G401.6 (cell line): ENCODE measurements around the gene ATP11C.
"Not testable (repeated sequence)": the region's sequence is repeated elsewhere in the genome, so short reads cannot be mapped to it uniquely, and the experiment has no call there.

Experiments used
- FAIRE-seq: peaks from 2 replicates; lab custom pipeline; 2012; peaks lifted over from hg19 to GRCh38; lab: Jason Lieb, UNC

The ATP11C gene

DNA sequence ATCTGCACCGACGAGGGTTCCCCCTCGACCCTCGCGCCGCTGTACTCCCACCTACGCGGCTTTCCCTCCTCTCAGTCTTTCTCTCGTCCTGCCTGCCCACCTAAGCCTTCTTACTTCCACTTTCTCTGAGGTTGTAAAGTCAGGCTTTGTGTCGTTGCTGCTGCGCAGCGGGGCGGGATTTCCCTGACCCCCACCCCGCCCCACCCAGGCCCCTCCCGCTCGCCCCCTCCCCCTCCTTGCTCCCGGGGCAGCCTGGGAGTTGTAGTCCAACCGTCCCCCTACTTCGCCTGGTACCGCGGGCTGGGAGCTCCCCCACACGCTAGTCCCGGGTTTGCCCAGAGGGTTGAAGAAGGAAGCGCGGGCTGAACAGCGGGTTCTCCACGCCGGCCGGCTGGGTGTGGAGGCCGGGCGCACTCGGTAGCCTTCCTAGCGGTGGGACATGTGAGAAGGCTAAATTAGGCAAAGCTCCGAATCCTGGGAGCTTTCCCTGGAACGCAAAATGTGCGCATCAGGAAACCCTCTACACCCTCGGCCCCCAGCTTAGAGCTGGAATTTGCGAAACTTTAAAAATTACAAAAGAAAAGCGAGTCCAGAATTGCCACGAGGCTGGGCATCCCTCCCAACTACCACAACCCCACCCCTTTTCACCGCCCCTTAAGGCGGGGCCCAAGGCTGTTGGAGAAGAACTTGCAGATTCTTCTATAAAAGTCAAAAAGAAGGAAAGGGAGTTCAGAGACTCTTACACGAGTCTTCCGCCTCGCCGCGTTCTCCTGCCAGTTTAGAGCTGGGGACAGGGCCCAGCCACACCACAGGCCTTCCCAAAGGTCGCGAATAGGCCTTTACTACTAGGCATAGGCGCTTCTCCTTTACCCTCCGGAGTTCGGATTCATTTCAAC lies at the start of gene ATP11C:
Gene ATP11C, minus strand, starts transcription at position 153 of the 896 bp plus-strand sequence. CDS start 1,011 bp downstream, outside the sequence.
- no peak for FAIRE-seq

DNA sequence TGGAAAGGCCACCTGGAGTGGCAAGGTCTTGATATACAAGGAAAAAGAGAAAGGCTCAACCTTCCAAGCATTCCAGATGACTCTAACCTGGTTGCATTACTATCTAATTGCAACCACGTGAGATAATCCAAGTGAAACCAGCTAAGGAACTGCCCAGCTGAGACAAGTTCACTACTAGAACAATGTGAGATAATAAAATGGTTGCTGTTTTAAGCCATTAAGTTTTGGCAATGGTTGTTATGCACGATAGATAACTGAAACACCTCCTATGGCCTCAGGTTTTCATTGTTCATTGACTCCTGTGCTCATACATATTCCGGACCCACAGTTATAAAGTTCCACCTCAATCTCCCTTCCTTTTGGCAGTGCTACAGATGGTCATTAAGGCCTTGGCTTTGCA lies 41.6 kb upstream of the ATP11C start:
- FAIRE-seq: no peak

DNA sequence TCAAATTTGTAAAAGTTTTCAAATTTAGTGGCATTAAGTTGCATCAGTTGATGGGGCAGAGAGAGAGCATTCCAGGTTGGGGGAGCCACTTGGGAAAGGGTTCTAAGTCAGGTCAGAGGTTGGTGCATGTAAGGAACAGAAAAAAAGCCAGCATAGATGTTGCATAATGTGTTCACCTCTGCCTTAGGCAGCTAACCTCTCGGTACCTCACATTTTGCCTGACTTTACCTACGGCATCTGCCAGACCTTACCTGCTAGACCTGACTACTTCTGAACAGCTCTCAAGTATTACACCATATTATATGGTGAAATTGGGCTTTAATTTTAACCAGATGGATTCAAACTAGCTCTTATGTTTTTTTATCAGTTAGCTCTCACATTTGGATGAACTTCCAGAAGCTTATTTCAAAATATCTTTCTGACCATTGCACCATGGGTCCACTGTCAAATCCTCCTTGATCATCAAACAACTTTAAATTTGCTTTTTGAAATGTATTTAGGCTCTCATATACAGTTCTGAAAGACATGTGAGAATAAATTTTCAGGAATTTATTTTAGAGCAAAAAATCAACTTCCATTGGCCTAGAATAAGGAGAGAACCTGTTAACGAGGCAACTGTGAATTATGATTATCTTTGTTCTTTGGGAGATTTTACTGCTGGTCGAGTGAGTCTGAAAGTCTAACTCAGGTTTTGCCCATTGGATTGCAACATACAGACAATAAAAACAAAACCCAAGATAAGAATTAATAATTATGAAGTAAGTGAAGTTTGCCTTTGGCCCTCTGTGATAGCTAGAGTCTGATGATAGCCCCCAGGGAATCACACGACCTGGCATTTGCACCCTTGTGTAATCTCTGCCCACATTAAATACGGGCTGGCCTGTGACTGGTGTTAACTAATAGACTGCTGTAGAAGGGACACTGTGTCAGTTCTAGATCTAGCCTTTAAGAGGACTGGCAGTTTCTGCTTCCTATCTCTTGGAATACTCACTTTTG lies 40.1 kb upstream of the ATP11C start:
- no peak for FAIRE-seq

DNA sequence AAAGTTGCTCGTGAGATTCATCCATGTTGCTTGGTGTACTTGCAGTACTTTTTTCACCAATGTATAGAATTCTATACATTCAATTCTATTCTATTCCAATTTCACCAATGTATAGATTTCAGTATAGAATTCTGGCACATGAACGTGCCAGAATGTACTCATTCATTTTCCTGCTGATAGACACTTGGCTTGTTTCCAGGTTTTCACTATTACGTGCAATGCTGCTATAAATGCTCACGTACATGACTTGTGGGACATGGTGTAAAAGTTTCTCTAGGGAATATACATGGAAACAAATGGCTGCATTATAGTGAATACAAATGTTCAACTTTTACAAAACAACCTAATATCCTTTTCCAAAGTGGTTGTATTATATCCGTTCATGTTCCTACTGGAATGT lies 39.3 kb upstream of the ATP11C start:
- FAIRE-seq: no peak

DNA sequence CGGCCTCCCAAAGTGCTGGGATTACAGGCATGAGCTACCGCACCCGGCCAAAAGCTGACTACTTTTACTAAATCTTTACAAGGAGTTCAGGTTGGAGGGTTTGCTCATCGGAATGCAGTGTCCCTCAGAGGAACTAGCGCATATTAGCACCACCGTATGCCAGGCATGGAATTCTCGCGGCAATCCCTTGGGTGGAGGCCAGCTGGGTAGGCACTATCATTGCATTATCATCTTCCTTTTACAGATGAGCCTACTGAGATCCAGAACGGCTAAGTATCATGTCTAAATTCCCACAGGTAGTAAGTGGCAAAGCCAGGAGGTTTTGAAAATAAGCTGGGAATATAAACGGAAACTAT lies 38.5 kb upstream of the ATP11C start:
- FAIRE-seq: no peak

DNA sequence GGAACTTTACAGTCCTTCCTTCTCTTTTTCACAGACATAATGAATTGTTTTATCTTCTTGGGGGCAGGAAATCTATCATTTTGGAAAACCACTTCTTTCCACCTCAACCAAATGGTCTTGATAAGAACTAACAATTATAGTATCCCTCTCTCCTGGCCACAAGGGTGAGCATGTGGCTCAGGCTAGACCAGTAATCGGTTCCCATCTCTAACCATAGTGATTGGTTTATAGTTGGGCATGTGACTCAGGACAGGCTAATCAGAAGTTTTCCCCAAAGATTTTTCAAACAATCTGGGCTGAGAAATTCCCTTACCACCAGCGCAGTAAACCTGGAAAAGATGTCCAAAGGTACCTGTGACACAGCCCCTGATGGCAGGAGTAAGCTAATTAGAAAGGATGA lies 36.4 kb upstream of the ATP11C start:
- FAIRE-seq: no peak

DNA sequence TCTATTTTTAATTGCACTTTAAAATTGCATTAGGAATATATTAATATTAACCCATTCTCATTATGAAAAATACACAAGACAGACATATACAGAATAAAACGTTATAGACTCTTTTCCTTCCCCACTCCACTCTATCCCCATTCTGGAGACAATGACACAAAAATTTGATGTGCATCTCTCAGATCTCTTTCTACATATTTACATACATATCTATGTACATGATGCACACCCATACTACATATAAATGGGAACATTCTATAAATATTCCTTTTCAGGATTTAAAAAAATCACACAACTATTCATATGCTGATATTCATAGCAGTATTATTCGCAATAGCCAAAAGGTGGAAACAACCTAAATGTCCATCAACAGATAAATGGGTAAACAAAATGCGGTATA lies 34.9 kb upstream of the ATP11C start:
- FAIRE-seq: no peak

DNA sequence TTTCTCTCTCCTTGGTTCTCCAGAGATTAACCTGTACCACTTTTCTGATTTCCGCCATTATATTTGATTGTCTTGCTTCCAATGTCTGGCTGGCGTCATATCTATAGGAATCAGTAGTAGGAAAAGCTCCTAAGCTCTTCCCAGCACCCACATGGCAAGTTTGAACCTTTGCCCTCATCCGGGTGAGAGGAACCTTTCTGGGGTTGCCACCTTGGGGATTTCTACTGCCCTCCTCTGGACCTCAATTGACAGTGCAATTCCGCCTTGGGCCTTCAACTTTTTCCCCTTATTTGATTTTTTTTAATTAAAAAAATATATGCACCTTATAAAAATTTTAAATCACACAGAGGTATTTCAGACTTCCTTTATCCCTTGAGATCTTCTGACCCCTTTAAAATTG lies 34.4 kb upstream of the ATP11C start:
- no peak for FAIRE-seq

DNA sequence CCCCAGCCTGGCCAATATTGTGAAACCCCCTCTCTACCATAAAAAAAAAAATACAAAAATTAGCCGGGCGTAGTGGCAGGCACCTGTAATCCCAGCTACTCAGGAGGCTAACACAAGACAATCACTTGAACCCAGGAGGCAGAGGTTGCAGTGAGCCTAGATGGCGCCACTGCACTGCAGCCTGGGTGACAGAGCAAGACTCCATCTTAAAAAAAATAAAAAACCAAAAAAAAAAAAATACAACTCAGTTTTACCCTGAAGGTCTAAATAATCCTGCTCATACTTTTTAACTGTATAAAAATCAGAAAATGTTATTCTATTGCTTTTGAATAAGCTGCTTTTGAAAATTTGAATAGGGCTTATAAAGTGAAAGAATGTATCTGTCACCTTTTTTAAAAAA lies 33.3 kb upstream of the ATP11C start:
- FAIRE-seq: not testable (repeated sequence)

DNA sequence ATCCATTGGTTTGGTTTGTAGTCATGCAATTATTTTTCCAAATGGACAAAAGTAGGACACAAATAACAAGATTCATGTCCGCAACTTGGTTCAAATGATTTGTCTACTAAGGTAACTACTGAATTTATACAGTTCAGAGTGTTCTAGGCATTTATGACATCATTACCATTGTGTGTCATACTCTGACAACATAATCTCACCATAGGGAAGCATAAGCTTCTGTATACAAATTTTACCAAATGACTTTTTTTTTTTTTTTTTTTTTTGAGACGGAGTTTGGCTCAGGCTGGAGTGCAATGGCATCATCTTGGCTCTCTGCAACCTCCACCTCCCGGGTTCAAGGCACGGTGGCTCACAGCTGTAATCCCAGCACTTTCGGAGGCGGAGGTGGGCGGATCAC lies 32.6 kb upstream of the ATP11C start, which contains the start of gene CXorf66:
Gene CXorf66, minus strand, starts transcription at position 101 of the 400 bp plus-strand sequence. Its CDS starts 25 bp downstream, at position 76.
- FAIRE-seq: no peak

DNA sequence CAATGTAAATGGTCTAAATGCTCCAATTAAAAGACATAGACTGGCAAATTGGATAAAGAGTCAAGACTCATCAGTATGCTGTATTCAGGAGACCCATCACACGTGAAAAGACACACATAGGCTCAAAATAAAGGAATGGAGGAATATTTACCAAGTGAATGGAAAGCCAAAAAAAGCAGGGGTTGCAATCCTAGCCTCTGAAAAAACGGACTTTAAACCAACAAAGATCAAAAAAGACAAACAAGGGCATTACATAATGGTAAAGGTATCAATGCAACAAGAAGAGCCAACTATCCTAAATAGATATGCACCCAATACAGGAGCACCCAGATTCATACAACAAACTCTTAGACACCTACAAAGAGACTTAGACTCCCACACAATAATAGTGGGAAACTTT lies 28.2 kb upstream of the ATP11C start:
- FAIRE-seq: not testable (repeated sequence)

DNA sequence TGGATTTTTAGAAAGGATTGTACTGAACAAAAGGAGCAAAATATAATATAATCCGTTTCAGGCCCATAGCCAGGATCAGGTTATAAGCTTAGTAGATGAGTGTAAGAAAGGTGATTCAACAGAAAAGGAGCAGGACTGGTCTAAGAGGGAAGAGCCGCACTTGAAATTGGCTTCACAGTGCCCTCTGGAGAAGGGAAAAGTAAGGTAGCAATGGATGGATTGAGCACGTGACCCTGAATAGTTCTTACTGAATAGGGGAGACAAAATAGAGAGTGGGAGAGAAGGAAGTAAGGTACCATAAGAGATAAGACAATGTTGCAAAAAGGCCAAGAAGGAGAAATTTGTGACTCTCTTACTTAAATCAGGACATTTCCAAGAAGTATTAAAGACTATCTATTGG lies 16.9 kb upstream of the ATP11C start:
- no peak for FAIRE-seq

DNA sequence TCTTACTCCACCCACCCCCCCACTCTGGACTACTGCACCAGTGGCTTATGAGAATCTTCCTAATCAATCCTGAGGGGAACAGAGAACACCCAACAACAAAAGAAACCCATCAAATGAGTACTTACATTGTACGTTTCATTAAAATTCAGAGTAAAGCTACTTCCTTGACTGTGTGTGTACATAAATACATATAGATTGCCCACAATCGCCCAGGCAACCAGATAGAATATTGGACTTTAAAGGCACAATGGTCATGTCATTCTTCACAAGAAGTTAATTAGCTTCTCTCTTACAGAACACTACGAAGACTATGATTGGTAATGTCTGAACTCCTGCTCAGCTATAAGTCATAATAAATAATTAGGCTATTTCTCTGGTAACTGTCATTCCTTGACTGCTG lies 12.2 kb upstream of the ATP11C start:
- FAIRE-seq: no peak

DNA sequence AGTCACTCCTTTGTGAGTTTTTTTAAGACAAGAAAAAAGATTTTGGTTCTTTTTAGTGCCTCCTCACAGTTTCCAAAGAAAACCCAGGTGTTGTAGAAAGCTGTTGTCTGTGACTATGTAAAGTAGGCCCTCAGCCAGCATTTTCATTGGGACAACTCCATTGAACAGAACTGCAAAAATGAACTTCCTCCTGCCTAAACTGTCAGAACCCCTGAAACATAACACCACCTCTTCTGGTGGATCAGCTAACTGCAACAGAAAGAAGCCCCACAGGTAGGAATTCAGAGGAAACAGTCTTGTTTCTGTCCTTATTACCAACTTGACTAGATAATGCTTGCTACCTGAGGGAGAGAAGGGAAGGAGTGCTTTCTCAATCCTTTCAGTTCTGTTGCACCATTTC lies 3.4 kb upstream of the ATP11C start:
- no peak for FAIRE-seq

DNA sequence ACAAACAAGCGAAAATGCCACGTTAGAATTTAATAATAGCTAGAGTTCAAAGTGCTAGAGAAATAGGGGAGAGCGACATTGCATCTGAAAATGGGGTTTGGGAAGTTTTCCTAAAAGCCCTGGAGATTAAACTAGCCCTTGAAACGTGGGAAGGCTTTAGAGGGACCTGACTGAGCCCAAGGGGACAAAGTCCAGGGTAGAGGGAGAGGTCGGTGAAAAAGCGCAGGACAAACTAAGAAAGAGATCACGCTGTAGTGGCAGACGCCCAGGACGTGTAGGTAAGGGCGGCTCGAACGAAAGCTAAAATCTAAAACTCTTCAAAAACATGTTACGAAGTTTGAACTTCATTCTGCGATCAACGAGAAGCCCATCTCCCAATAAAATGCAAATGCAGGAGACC lies 1.1 kb upstream of the ATP11C start:
- FAIRE-seq: no peak

DNA sequence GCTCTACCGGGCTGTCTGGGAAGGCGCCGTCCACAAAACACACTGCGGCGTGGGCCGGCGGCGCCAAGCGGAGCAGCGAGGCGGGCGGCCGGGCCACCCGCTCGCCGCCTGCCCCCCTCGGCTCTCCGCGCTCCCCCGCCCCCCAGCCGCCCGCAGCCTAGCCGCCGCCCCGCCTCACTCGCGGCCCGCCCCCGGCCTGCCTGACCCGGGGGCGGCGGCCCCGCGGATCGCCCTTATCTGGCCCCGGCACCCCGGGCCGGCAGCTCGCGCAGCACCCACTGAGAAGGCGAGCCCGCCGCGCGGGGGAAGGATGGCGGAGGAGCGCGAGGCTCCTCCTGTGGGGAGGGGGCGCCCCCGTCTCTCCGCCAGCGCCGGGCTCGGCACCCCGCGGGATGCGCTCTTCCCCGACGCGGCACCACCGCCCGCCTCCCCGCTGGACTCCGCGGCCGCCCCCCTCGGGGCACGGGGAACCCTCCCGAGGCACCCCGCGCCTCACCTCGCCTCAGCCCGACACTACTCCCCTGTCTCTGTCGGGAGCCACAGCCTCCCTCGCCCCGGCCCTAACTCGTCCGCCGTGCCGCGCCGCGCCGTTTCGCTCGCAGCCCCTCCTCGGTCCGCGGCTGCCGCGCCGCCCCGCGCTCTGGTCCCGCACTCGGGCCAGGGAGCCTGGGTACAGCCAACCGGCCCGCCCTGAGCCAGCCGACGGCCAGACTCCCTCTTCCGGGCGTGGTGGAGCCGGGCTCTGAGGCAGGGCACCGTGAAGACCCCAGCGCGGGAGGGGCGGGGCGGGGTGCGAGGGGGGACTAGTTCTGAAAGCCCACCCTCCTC lies 566 bp downstream of the ATP11C start:
- no peak for FAIRE-seq

DNA sequence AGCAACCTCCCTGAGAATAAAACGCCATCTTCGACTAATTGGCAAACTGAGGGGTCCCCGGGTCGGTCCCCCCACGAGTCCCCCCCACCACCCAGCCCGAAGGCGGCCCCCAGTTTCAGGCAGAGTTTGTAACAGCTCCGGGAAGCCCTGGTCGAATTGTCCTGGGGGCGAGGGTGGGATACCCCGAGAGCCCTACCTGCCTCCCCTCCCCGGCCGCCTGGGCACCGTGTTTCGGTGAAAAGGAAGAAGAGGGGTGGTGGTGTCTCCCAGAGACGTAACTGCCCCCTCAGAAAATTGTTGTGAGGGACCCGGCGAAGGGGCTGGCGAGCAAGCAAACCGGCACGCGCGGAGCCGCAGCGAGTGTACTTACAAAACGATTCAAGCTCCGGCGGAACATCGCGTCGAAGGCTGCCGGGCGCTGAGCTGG lies 1.2 kb downstream of the ATP11C start:
- no peak for FAIRE-seq

DNA sequence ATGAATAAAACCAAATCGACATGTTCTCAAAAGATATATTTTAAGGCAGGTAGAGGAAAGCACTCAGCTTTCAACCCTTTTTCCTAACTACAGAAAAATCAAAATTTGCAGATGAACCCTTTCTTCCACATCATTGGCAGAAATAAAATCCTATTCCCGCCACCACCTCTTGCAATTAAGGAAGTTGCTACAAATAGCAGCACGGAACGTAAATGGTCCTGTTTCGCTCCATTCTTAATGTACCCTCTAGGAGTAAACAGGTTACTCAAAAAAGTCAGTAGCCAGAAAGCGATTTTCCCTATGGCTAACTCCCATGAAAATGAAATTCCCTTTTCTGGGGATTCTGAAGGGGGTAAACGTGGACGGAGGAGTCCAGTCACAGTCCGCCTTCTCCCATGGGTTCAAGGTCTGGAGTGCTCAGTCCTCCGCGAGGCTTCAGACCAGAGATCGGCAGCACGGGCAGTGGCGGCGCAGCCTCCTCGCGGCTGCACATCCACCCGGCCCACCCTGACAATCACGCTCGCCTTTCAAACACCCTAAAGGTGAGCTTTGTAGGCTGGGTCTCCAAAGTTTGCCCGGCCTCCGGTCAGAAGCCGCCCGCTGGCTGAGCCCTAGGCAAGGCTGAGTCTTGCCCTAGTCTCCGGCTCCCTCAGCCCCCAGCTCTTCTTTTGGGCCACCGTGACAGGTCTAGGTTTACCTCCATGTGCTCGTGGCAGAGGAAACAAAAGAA lies 1.8 kb downstream of the ATP11C start:
- FAIRE-seq: no peak

DNA sequence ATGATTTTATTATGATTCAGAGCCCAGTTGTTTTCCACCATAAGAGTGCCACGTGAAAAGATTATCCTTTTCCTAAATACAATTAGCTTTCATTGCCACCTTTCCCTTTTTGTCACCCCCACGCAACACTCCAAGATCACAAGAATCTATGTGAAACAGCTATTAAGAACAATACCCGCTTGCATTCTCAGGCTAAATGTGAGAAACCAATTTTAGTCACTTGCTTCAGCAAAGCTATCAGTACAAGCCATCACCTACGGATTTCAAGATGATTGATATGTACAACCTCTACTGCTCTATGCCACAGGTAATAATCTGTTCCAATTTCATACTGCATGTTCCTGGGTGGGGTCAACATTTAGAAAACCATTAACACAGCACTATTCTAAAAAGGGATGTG lies 2.5 kb downstream of the ATP11C start:
- FAIRE-seq: no peak

DNA sequence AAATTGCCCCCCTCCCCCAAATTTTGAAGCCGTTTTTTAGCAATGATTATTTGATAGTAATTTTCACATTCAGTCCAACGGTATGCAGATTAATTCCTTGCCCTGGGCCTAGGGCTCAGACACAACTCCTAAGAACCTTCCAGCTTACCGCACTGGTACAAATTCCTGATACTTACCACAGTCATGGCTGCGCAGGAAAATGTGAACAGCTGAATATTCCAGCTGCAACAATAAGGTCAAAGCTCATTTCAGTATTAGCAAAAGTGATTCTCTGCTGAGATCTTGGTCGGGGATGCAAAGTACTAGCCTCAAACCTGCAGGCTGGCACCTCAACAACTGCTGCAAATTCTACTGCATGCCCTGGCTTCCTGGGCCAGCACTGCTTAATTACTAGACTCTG lies 3.0 kb downstream of the ATP11C start:
- FAIRE-seq: no peak

DNA sequence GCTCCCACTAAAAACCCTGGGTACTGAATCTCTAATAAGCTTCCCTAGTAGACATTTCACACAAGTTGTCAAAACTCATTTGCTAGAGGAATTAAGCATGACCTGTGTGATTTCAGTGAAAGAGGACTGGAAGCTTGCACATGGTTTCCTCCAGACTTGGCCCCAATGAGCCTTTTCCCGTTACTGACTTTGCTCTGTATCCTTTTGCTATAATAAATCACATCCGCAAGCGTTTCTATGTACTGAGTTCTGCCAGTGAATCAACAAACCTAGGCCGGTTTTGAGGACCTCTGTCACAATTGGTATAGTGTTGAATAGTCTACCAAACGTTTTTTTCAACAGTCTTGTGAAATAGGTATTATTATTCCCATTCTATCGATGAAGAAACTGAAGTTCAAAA lies 8.2 kb downstream of the ATP11C start:
- FAIRE-seq: no peak
